Stomach smooth muscle (tissue), 2 donors: ENCODE measurements around the gene PDE4A.
A peak's percentile ranks its signal among the peaks of the same experiment; 100 is the strongest.

Experiments used
- H3K27ac ChIP-seq: one replicate; pipeline ENCODE4 v1.7.0; 2013; ENCODE audit warnings: mild to moderate bottlenecking, low read length, inconsistent platforms
- H3K27me3 ChIP-seq, 2 donors: one replicate each; pipeline ENCODE4 v1.7.0; 2013; ENCODE audit warnings: low read length in 2 of 2; ENCODE audit not compliant: insufficient read depth in 2 of 2, control insufficient read depth in 1 of 2
- H3K36me3 ChIP-seq, 2 donors: one replicate each; pipeline ENCODE4 v1.7.0; 2013; ENCODE audit warnings: low read length in 2 of 2; ENCODE audit not compliant: control insufficient read depth in 2 of 2, insufficient read depth in 2 of 2
- H3K4me1 ChIP-seq: one replicate; pipeline ENCODE4 v1.7.0; 2013; ENCODE audit warnings: low read length; ENCODE audit not compliant: control insufficient read depth, insufficient read depth
- H3K4me3 ChIP-seq, 2 donors: one replicate each; pipeline ENCODE4 v1.7.0; 2013; ENCODE audit warnings: low read length in 2 of 2
- H3K9ac ChIP-seq, 2 donors: one replicate each; pipeline ENCODE4 v1.7.0; 2013; ENCODE audit warnings: low read length in 2 of 2, mild to moderate bottlenecking in 1 of 2
- H3K9me3 ChIP-seq, 2 donors: one replicate each; pipeline ENCODE4 v1.7.0; 2013; ENCODE audit warnings: low read length in 2 of 2; ENCODE audit not compliant: control insufficient read depth in 2 of 2
- donor health status: healthy.
- donor health status: Pancreatic carcinoma.

PDE4A gene

DNA sequence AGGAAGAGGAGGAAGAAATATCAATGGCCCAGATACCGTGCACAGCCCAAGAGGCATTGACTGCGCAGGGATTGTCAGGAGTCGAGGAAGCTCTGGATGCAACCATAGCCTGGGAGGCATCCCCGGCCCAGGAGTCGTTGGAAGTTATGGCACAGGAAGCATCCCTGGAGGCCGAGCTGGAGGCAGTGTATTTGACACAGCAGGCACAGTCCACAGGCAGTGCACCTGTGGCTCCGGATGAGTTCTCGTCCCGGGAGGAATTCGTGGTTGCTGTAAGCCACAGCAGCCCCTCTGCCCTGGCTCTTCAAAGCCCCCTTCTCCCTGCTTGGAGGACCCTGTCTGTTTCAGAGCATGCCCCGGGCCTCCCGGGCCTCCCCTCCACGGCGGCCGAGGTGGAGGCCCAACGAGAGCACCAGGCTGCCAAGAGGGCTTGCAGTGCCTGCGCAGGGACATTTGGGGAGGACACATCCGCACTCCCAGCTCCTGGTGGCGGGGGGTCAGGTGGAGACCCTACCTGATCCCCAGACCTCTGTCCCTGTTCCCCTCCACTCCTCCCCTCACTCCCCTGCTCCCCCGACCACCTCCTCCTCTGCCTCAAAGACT, 46.9 kb downstream of the PDE4A start:
- Histone ChIP-seq H3K36me3 (peaks cover 0 to 3% of the 10 kb centered on the region in 2 donors), H3K9ac (no peak overlapping the region), H3K27me3 (peaks cover 0 to 2% of the 10 kb centered on the region in 2 donors), H3K9me3 (no peaks in the 10 kb centered on the region), H3K4me3 (no peak overlapping the region), H3K27ac (no peak overlapping the region), H3K4me1 (no peaks in the 10 kb centered on the region)

DNA sequence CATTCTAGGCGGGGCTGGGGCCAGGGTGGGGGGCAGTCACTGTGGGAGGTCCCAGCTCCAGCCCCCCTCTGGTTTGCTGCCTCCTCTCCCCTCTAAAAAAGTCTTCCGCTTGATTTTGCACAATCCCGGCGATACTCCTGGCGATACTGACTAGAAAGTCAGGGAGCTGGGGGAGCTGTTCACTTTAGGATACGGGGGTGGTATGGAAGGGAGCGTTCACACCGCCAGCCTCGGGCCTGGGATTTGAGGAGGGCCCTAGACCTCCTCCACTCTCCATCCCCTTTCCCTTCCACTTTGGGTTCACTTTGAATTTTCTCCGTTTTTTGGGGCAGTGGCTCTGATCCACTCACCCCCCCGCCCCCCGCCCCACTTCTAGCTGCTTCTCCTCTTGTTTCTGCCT, 47.8 kb downstream of the PDE4A start:
- Histone ChIP-seq H3K9me3 (no peaks in the 10 kb centered on the region), H3K36me3 (peaks cover 0 to 3% of the 10 kb centered on the region in 2 donors), H3K27ac (no peak overlapping the region), H3K4me1 (no peaks in the 10 kb centered on the region), H3K4me3 (no peak overlapping the region), H3K27me3 (peaks cover 0 to 2% of the 10 kb centered on the region in 2 donors), H3K9ac (no peak overlapping the region)

DNA sequence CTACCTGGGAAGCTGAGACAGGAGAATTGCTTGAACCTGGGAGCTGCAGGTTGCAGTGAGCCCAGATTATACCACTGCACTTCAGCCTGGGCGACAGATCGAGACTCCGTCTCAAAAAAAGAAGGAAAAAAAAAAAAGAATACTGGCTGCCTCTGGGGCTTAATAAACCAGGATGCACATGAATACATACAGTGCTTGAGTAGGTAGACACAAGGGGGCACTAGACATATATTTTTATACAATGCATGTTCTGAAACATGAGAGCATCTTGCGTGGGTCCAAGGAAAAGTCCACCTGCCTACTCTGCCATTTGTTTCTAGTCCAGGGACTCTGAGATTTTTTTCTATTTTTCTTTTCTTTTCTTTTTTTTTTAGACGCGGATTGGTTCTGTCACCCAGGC, 51.6 kb downstream of the PDE4A start:
- Histone ChIP-seq H3K9me3 (no peaks in the 10 kb centered on the region), H3K4me1 (no peaks in the 10 kb centered on the region), H3K27me3 (peaks cover 0 to 2% of the 10 kb centered on the region in 2 donors), H3K36me3 (peaks cover 0 to 3% of the 10 kb centered on the region in 2 donors), H3K9ac (no peak overlapping the region), H3K4me3 (no peak overlapping the region), H3K27ac (no peak overlapping the region)

DNA sequence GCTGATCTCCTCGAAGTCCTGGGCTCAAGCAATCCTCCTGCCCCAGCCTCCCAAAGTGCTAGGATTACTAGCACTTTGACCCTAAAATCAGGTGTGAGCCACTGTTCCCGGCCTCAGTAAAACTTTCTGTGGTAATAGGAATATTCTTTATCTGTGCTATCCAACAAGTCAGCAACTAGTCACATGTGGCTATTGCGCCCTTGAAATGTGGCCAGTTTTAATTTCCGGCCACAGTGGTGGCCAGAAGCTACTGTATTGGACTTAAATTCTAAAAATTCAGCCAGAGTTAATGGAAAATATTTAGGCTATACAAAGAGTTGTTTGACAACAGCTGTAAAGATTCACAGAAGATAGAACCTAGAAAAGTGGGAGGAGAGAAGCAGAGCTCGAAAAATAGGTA, 52.9 kb downstream of the PDE4A start:
- H3K27ac ChIP-seq: no peak overlapping the region
- H3K27me3 ChIP-seq: peaks cover 0 to 2% of the 10 kb centered on the region in 2 donors
- H3K9me3 ChIP-seq: no peaks in the 10 kb centered on the region
- H3K36me3 ChIP-seq: no peaks in the 10 kb centered on the region
- H3K4me3 ChIP-seq: no peak overlapping the region
- H3K9ac ChIP-seq: no peak overlapping the region
- H3K4me1 ChIP-seq: no peaks in the 10 kb centered on the region

DNA sequence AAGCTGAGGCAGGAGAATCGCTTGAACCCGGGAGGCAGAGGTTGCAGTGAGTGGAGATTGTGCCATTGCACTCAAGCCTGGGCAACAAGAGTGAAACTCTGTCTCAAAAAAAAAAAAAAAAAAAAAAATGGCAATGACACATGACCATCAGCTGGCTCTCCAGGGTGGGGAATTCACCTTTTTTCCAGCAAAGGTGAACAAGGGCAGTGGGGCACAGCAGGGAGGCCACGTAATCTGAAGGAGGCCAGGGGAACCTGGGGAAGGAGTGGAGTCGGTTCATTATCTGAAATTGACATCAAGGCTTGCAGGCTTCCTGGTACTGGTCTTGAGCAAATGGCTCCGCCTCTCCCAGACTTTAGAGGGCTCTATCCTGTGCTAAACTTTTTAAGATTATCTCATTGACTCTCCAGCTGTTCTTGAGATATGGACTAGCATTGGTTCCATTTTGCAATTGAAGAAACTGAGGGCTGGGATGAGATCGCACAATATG, 54.7 kb downstream of the PDE4A start:
- H3K4me3 ChIP-seq: no peak overlapping the region

DNA sequence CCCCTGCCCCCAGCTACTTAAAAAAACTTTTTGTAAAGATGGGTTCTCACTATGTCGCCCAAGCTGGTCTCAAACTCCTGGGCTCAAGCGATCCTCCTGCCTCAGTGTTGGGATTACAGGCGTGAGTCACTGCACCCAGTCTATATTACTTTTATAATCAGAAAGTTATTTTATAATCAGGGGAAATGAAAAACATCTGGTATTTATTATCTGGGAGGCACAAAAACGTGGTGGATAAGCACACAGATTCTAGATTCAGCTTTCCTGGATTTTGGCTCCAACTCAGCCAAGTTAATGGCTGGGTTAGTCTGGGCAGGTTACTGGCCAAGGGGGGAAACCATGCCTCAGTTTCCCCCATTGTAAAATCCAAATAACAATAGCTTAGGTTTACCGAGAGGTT, 58.1 kb downstream of the PDE4A start:
- H3K4me3 ChIP-seq: peak overlapping the region; percentile 60 to 62
- H3K27me3 ChIP-seq: no peaks in the 10 kb centered on the region
- H3K36me3 ChIP-seq: no peaks in the 10 kb centered on the region
- peaks cover 14% of the 10 kb centered on the region for H3K4me1 ChIP-seq
- H3K9me3 ChIP-seq: no peaks in the 10 kb centered on the region
- peak overlapping the region; percentile 51 to 69 for H3K9ac ChIP-seq
- no peak overlapping the region for H3K27ac ChIP-seq

More for the DNA sequence above, 54.7 kb downstream of the PDE4A start:
- Histone ChIP-seq H3K27me3 (peaks cover 0 to 2% of the 10 kb centered on the region in 2 donors), H3K9ac (no peak overlapping the region), H3K27ac (no peak overlapping the region), H3K36me3 (no peaks in the 10 kb centered on the region), H3K4me1 (peaks cover 14% of the 10 kb centered on the region), H3K9me3 (no peaks in the 10 kb centered on the region)

DNA sequence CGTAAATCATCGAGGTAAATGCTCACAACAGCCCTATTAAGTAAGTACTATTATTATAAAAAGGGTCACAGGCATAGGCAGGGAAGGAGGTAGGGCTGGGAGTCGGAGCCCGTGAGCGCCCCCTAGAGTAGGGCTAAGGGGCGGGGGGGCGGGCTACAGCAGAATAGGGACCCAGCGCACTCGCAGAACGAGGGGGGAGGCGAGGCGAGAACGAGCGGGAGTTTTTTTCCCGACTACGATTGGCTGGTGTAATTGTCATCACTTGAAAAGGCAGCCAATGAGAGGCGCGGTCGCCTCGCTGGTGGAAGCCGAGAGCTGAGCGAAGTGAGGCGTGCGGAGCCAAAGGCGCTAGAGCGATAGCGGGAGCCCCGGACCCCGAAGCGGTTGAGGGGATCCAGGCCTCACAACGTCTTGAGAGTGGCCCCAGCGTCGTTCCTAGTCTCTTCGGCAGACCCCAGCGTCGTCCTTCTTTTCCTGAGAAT, 58.6 kb downstream of the PDE4A start:
- peak overlapping the region; percentile 72 to 76 for H3K9ac ChIP-seq
- H3K4me3 ChIP-seq: peak overlapping the region; percentile 77 to 87
- H3K4me1 ChIP-seq: peaks cover 14% of the 10 kb centered on the region
- no peaks in the 10 kb centered on the region for H3K36me3 ChIP-seq
- no peaks in the 10 kb centered on the region for H3K27me3 ChIP-seq
- H3K9me3 ChIP-seq: no peaks in the 10 kb centered on the region
- H3K27ac ChIP-seq: no peak overlapping the region

DNA sequence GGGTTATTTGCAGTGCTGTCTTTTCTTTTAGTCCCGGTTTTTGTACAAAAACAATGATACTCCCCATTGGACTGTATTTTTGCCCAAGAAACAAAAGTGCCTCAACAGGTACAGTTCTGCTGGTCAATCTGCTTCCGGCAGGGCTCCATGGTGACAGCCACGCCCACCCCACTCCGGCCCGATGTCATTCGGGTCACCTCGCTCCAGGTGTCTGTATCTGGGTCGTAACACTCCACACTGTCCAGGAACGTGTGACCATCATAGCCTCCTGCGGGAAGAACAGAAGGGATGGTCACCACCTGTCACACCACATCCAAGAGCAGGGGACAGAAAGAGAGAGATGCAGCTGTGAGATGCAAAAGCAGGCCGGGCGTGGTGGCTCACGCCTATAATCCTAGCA, 66.2 kb downstream of the PDE4A start:
- H3K27me3 ChIP-seq: no peaks in the 10 kb centered on the region
- no peak overlapping the region for H3K9ac ChIP-seq
- no peaks in the 10 kb centered on the region for H3K9me3 ChIP-seq
- H3K4me3 ChIP-seq: no peak overlapping the region
- no peak overlapping the region for H3K27ac ChIP-seq
- H3K36me3 ChIP-seq: peaks cover 28 to 31% of the 10 kb centered on the region in 2 donors
- H3K4me1 ChIP-seq: no peaks in the 10 kb centered on the region

DNA sequence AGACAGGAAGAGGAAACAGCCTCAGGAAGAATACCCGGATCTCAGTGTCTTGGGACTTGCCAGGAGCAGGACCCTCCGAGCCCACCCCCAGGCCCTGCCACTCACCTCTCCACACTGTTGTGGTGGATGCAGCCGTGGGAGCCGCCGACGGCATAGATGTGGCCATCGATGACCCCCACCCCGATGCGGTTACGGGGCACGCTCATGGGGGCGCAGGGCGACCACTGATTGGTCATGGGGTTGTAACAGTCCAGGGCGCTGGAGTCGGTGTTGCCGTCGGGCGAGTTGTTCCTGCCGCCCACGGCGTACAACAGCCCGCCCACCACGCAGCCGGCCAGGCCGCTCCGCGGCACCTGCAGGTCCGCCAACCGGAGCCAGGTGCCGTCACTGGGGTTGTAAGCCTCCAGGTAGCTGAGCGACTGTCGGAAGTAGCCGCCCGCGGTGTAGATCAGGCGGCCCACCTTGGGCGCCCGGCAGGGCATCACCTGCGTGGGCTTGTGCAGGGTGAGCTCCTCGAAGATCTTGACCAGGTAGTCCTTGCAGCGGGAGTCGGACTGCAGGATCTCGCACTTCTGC, 71.2 kb downstream of the PDE4A start:
- H3K36me3 ChIP-seq: peaks cover 29 to 37% of the 10 kb centered on the region in 2 donors

DNA sequence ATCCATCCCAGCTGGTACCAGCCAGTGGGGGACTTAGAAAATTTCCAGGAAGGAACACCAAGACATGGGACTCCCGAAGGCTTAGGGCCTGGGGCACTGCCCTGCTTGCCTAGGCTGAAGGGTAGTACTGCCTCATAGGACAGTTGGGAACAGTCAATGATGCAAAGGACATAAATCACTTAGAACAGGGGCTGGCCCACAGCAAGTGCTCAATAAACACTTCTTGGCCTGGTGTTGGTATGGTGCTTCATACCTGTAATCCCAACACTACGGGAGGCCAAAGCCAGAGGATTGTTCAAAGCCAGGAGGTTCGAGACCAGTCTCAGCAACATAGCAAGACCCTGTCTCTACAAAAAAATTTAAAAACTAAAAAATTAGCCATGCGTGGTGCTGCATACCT, 77.0 kb downstream of the PDE4A start:
- peak overlapping the region in 1 of 2 donors; percentile 21 for H3K9ac ChIP-seq
- peaks cover 14 to 31% of the 10 kb centered on the region in 2 donors for H3K36me3 ChIP-seq
- no peaks in the 10 kb centered on the region for H3K9me3 ChIP-seq
- H3K4me1 ChIP-seq: peaks cover 36% of the 10 kb centered on the region
- H3K4me3 ChIP-seq: no peak overlapping the region
- no peak overlapping the region for H3K27ac ChIP-seq
- no peaks in the 10 kb centered on the region for H3K27me3 ChIP-seq

More for the DNA sequence above, 71.2 kb downstream of the PDE4A start:
- Histone ChIP-seq H3K4me3 (no peak overlapping the region), H3K27me3 (no peaks in the 10 kb centered on the region), H3K9ac (no peak overlapping the region), H3K9me3 (no peaks in the 10 kb centered on the region), H3K4me1 (no peaks in the 10 kb centered on the region), H3K27ac (no peak overlapping the region)
